Activated CD4-positive, alpha-beta memory T cell treated with anti-CD3 and anti-CD28 coated beads, Interleukin-2, amount 10 ng/mL, durations not matched to agents 7 days and 5 days (primary cell): ENCODE measurements around the gene TNPO3. TPM values are rescaled to one million over a fixed set of nuclear protein-coding genes. Genes with fewer than 3 reads are reported as not detected.

Experiments used
- CTCF ChIA-PET: fragments of 350-600 bp; sonication (Branson Sonifier 250); formaldehyde crosslinking; loops from one replicate; lab custom pipeline; 2021; ENCODE audit warnings: antibody characterized with exemption, inconsistent platforms; lab: Charles Lee
- POLR2A ChIA-PET: fragments of 350-600 bp; sonication (Branson Sonifier 250); formaldehyde crosslinking; loops from one replicate; lab custom pipeline; 2021; ENCODE audit warnings: antibody characterized with exemption; lab: Charles Lee
- DNase-seq: peaks from one replicate; pipeline ENCODE4 v3.0.0-alpha.2; 2020
- H3K27ac Mint-ChIP-seq: one replicate; pipeline ENCODE4 v1.8.0; 2021; ENCODE audit warnings: mild to moderate bottlenecking, mixed read lengths
- H3K27me3 Mint-ChIP-seq: one replicate; pipeline ENCODE4 v1.8.0; 2021; ENCODE audit warnings: mixed read lengths
- H3K36me3 Mint-ChIP-seq: one replicate; pipeline ENCODE4 v1.8.0; 2021; ENCODE audit warnings: low read depth, mixed read lengths
- H3K4me1 Mint-ChIP-seq: one replicate; pipeline ENCODE4 v1.8.0; 2021; ENCODE audit warnings: mixed read lengths
- H3K4me3 Mint-ChIP-seq: one replicate; pipeline ENCODE4 v1.8.0; 2021; ENCODE audit warnings: mild to moderate bottlenecking, mixed read lengths
- H3K9me3 Mint-ChIP-seq: one replicate; pipeline ENCODE4 v1.8.0; 2021; ENCODE audit warnings: mixed read lengths
- total RNA-seq, 2 experiments: library from RNA; stranded (reverse); gene quantifications; one replicate each; pipeline ENCODE4 v1.2.3, GENCODE V29; 2021

Gene TNPO3
- total RNA-seq, 2 experiments from 2014 or later, result 42.7 to 44.4 TPM

DNA sequence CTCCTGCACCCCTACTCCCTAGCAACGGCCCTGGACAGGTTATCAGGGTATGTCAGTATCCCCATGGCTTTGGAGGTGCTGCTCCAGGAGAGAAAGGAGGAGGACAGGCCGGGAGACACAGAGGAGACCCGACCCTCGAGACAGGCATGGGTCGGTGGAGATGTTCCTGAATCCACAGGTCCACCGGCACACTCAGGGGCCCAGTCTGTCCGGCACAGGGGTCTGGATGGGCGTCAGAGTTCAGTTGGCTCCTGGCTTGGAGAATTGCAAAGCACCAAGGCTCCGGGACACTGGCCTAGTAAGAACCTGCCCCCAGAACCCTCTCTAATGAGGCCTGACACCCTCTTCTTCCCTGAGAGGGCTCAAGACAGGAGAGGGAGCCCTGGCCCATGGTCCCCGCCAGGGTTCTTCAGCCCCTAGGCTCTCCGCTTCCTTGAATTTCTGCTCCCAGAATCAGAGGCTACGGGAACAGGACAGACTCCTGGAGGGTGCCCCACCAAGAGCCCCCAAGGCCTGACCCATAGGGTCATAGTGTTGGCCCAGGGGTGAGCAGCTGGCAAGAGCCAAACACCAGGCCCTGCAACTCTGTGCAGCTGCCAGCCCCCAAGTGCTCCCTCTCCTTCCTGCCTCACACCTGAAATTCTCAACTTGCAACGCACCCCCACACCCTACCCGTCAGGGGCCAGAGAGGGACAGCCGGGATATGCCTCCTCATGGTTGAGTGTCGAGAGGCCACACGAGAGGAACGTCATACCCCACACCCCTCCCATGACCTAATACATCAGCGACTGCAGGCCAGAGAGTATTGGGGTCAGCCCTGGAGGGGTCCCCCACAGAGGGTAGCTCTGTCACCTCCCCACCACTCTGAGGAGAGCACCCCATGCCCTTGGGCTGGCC, 122.7 kb downstream of the TNPO3 start:
- peaks cover 6% of the 10 kb centered on the region for H3K27me3 Mint-ChIP-seq
- peaks cover 25% of the 10 kb centered on the region for H3K4me1 Mint-ChIP-seq
- no peak overlapping the region for H3K27ac Mint-ChIP-seq
- H3K4me3 Mint-ChIP-seq, result no peak overlapping the region
- no peaks in the 10 kb centered on the region for H3K9me3 Mint-ChIP-seq
- peaks cover 5% of the 10 kb centered on the region for H3K36me3 Mint-ChIP-seq
- CTCF ChIA-PET, result interaction anchor here (0.7 to 1.3 kb wide), 3 partner anchors 13 to 122 kb away, joined by 3 to 4 read pairs (median 3); no protein-coding TSS in a partner anchor
- POLR2A ChIA-PET, result interaction anchor here (0.9 to 2.4 kb wide), 6 partner anchors 16 to 204 kb away, joined by 3 to 8 read pairs (median 3); partner anchors contain the start of gene TNPO3
- DNase-seq, result no peak

DNA sequence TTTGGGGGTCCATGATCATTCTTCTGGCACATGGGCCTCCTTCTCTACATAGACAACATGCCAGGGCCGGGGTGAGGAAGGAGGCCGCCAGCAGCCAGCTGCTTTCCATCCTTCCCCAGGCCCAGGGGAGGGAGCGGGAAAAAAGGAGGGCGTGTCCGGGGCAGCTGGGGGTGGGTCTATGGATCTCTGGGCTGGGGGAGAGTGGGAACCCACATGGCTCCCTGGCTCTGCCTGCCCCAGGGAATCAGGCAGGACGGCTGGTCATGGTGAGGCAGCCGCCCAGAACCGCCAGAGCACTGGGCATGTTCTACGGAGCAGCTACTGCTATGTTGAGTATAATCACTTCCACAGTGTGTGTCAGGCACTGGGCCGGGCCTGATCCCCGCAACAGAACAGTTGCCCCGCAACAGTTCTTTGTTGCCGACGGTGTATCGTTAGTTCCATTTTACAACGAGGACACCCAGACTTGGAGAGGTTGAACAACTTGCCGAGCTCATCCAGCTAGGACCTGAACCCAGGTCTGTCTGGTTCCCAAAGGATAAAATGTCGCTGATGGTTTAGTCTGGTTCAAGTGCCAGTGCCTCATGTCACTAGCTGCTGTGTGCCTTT, 123.6 kb downstream of the TNPO3 start:
- H3K9me3 Mint-ChIP-seq, result no peaks in the 10 kb centered on the region
- peaks cover 5% of the 10 kb centered on the region for H3K36me3 Mint-ChIP-seq
- H3K4me1 Mint-ChIP-seq, result peaks cover 20% of the 10 kb centered on the region
- no peak overlapping the region for H3K4me3 Mint-ChIP-seq
- DNase-seq, result no peak
- ChIA-PET POLR2A (interaction anchor here (2.1 kb wide), 1 partner anchor 123 kb away, joined by 8 read pairs; the partner anchor contains the start of gene TNPO3), CTCF (no interaction called here)
- peaks cover 1% of the 10 kb centered on the region for H3K27me3 Mint-ChIP-seq
- H3K27ac Mint-ChIP-seq, result no peak overlapping the region

DNA sequence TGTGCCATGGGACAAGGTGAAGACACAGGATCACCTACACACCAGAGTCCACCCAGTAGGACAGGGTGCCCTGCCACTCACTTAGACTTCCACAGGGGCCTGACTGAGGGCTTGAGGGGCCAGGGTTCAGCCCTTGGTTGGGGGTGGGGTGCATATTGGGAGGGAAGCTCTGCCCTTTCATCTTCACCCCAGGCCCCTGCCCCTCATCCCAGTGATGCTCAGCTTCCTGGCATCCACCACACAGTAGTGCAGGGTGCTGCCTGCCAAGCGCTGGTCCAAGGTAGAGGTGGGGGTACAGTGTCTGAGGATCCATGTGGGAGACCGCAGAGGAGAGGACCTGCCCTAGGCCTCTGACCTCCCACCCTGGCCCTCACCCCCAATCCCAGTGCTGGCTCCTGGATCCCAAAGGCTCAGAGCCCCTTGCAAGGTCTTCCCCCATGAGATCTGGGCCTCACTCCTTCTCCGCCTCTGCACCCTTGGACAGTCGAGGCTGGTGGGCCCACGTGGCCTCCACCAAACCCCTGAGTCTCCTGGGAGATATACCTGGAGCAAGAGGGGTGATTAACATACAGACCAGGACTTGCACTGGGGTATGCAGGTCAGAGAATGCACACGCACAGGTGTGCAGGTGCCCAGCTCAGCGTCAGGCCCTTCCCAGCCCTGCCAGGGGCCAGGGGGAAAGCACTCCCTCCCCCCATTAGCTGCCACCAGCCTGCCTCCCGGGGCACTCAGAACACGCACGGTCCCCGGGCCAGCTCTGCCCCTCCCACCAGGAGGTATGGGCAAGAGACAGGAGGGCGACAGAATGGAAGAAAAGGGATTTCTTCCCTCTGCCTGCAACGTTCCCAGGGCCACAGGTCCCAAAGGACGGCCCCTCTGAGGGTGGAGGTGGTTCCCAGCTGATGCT, 125.8 kb downstream of the TNPO3 start:
- H3K9me3 Mint-ChIP-seq, result no peaks in the 10 kb centered on the region
- no peak overlapping the region for H3K27ac Mint-ChIP-seq
- POLR2A ChIA-PET, result no interaction called here
- peaks cover 9% of the 10 kb centered on the region for H3K27me3 Mint-ChIP-seq
- peaks cover 18% of the 10 kb centered on the region for H3K4me1 Mint-ChIP-seq
- CTCF ChIA-PET, result no interaction called here
- DNase-seq, result no peak
- peaks cover 5% of the 10 kb centered on the region for H3K36me3 Mint-ChIP-seq
- no peak overlapping the region for H3K4me3 Mint-ChIP-seq

DNA sequence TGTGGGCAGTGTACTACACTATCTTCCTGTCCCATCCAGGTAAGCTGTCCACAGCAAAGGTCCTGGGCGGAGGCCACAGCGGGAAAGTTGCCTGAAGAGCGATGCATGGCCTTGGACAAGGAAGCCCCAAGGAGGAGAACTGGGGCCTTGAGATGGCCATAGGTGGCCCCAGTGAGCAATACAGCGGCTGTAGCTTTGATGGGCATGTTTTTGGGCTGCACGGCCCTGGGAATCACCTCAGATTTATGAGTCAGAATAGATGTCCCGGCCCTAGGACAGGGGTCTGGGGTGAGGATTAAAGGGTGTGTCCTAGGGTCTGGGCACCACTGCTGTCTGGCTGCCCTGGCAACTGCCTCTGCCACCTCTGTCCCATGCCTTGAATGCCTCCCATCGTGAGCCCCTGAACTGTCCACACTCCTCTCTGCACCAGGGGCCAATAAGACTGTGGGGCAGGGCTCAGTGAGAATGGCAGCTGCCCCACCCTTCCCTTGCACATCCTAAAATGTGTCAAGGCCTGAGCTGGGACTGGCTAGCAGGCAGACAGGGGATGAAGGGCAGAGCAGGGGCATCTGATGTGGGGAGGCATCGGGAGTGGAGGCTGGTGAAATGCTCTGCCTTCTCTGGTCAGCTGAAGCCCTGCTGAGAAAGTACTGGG, 126.6 kb downstream of the TNPO3 start:
- Mint-ChIP-seq H3K9me3 (no peaks in the 10 kb centered on the region), H3K27me3 (peaks cover 12% of the 10 kb centered on the region), H3K36me3 (peaks cover 2% of the 10 kb centered on the region), H3K4me1 (peaks cover 11% of the 10 kb centered on the region), H3K27ac (no peak overlapping the region), H3K4me3 (no peak overlapping the region)
- no peak for DNase-seq
- POLR2A ChIA-PET, result no interaction called here
- CTCF ChIA-PET, result no interaction called here

DNA sequence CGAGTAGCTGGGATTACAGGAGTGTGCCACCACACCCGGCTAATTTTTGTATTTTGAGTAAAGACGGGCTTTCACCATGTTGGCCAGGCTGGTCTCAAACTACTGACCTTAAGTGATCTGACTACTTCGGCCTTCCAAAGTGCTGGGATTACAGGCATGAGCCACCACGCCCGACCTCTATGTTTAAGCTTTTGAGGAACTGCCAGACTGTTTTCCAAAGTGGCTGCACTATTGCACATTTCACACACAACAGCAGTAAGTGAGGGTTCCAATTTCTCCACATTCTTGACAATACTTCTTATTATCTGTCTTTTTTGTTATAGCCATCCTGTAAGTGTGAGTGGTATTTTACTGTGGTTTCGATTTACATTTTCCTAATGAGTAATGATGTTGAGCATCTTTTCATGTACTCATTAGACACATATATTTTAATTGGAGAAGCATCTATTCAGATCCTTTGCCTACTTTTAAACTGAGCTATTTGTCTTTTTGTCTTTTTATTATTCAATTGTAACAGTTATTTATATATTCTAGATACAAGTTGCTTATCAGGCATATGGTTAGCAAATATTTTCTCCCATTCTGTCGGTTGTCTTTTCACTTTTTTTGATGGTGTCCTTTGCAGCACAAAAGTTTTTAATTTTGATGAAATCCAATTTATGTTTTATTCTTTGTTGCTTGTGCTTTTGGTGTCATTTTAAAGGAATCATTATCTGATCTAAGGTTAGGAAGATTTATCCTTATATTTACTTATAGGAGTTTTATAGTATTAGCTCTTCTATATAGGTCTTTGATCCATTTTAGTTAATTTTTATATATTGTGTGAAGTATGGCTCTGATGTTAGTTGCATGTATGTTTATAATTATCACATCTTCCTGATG, 130.0 kb downstream of the TNPO3 start:
- CTCF ChIA-PET, result interaction anchor here (1.0 kb wide), 1 partner anchor 167 kb away, joined by 3 read pairs; no protein-coding TSS in a partner anchor
- POLR2A ChIA-PET, result no interaction called here
- no peak for DNase-seq
- H3K9me3 Mint-ChIP-seq, result no peaks in the 10 kb centered on the region
- no peak overlapping the region for H3K4me3 Mint-ChIP-seq
- no peaks in the 10 kb centered on the region for H3K36me3 Mint-ChIP-seq
- peaks cover 29% of the 10 kb centered on the region for H3K27me3 Mint-ChIP-seq
- H3K27ac Mint-ChIP-seq, result no peak overlapping the region
- H3K4me1 Mint-ChIP-seq, result no peaks in the 10 kb centered on the region

DNA sequence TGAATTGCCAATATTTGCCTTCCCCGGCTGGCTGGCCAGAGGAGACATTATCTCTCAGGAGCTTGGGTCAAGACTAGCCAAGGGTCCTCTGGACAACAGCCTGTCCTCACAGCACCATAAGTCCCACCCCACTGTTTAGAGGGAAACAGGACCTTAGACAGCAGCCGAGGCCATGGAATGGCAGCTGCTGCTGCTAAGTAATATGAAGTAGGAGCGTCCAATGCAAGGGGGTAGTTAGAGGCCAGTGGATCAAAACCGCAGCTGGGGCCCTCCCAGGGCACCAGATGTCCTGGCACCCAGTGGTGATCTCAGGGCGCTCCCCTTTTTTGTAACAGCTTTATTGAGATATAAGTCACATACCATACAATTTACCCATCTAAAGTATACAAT, 131.5 kb downstream of the TNPO3 start:
- Mint-ChIP-seq H3K4me1 (no peaks in the 10 kb centered on the region), H3K4me3 (no peak overlapping the region), H3K27ac (no peak overlapping the region), H3K27me3 (peaks cover 38% of the 10 kb centered on the region), H3K36me3 (no peaks in the 10 kb centered on the region), H3K9me3 (no peaks in the 10 kb centered on the region)
- POLR2A ChIA-PET, result interaction anchor here (0.8 to 1.1 kb wide), 2 partner anchors 16 to 131 kb away, joined by 3 read pairs; partner anchors contain the start of gene TNPO3
- DNase-seq, result no peak
- CTCF ChIA-PET, result interaction anchor here (1.4 kb wide), 1 partner anchor 39 kb away, joined by 3 read pairs; no protein-coding TSS in a partner anchor

DNA sequence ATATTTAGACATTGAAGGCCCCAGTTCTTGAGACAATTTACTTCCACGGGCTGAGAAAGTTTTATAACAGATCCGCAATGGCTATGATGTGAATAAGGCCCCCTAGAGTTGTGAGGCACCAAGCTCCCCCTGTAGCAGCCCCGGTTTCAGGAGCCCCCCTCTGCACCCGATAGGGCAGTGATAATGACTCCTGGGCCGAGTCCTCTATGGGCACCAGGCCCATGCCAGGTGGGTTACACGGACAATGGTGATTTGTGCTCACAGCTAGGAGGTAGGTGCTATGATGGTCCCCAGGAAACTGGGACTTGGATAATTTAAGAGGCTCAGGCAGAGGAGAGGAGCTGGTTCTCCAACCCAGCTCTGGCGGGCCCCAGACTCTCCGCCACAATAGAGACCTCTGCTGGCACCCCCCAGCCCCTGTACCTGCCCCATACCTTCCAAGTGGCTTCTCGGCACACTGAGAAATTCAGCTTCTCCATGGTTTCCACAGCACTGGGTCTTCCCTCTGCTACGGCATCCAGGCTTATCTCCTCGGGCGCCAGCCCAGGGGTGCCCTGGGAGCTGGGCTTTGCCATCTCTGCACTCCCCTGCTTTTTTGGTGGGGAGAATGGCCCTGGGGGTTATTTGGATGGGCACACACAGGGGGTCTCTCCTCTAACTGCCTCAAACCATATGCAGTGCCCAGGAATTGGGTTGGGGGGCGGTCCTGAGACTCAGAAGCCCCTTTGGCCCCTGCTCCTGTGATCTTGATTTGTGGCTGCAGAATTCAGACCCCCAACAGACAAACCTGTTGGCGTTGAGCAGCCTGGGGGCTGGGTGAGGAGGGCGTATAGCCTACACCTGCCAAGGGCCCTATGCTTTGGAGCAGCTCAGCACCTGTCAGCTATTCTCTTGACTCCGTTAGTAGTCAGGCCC, 132.2 kb downstream of the TNPO3 start:
- ChIA-PET CTCF (interaction anchor here (1.2 to 1.4 kb wide), 2 partner anchors 39 to 169 kb away, joined by 3 to 4 read pairs; no protein-coding TSS in a partner anchor), POLR2A (interaction anchor here (0.8 to 1.1 kb wide), 3 partner anchors 17 to 132 kb away, joined by 3 read pairs; partner anchors contain the start of gene TNPO3)
- no peak overlapping the region for H3K4me3 Mint-ChIP-seq
- H3K27ac Mint-ChIP-seq, result no peak overlapping the region
- H3K4me1 Mint-ChIP-seq, result no peaks in the 10 kb centered on the region
- peaks cover 40% of the 10 kb centered on the region for H3K27me3 Mint-ChIP-seq
- DNase-seq, result no peak
- no peaks in the 10 kb centered on the region for H3K36me3 Mint-ChIP-seq
- no peaks in the 10 kb centered on the region for H3K9me3 Mint-ChIP-seq

DNA sequence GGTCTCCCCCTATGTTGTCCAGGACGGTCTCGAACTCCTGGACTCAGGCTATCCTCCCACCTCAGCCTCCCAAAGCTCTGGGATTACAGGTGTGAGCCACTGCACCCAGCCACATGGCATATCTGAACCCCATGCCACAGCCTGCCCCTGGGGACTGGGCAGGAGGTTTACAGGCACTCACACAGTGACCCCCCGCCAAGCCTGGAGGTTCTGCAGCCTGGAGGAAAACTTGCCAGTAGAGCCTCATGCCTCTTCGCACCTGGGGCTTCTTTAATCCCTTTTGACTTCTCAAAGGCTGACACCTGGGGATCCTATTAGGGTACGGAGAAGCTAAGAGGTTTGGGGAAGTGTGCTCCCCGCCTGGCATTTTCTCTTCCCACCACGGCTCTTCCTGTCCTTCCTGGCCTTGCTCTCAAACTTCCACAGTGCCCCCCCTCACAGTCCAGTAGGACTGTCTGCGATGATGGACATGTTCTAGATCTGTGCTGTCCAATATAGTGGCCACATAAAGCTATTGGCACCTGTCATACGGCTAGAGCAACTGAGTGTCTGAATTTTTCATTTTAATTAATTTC, 133.0 kb downstream of the TNPO3 start:
- peaks cover 43% of the 10 kb centered on the region for H3K27me3 Mint-ChIP-seq
- DNase-seq, result no peak
- no peaks in the 10 kb centered on the region for H3K36me3 Mint-ChIP-seq
- no peaks in the 10 kb centered on the region for H3K4me1 Mint-ChIP-seq
- no peak overlapping the region for H3K27ac Mint-ChIP-seq
- ChIA-PET CTCF (interaction anchor here (1.2 kb wide), 1 partner anchor 170 kb away, joined by 4 read pairs; no protein-coding TSS in a partner anchor), POLR2A (interaction anchor here (0.9 kb wide), 1 partner anchor 41 kb away, joined by 3 read pairs; no protein-coding TSS in a partner anchor)
- H3K9me3 Mint-ChIP-seq, result no peaks in the 10 kb centered on the region
- H3K4me3 Mint-ChIP-seq, result no peak overlapping the region

DNA sequence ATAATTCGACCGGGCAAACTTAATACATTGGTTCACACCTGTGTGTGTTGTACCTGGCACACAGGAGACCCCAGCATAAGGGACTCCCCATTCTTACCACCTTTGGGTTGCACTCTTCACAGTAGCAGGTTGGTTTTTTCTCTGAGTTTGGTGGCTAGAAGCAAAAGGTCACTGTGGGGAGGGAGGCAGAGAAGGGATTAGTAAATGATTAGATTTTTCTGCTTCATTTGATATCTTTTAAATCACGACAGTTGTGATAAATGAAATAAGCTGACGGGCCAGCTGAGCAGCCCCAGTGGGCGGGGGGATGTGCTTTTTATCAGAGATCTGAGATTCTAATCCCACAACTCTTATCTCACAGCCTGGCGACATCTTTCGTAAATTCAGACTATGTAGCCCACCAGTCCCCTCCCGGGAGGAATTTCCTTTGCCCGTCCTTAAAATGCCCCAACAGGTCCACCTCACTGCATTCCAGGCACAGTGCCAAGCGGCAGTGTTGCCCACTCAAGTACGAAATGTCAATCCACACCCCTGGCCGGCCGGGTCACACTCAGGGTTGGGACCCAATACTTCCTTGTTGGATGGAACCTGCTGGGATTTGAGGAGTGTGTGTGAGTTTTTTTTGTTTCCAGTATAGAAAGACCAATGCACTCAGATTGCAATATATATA, 133.9 kb downstream of the TNPO3 start:
- Mint-ChIP-seq H3K4me3 (no peak overlapping the region), H3K27ac (no peak overlapping the region), H3K9me3 (no peaks in the 10 kb centered on the region), H3K27me3 (peaks cover 49% of the 10 kb centered on the region), H3K4me1 (no peaks in the 10 kb centered on the region), H3K36me3 (no peaks in the 10 kb centered on the region)
- ChIA-PET POLR2A (no interaction called here), CTCF (no interaction called here)
- DNase-seq, result no peak
